ENCODE data around the gene MS4A18. TPM values are rescaled to one million over a fixed set of nuclear protein-coding genes. Genes with fewer than 3 reads are reported as not detected.

Gene MS4A18
- total and polyA plus RNA-seq, 2 donors (not counting 3 experiments of a cell fraction or from before 2014, with no cell fraction given): not detected

GRCh38 chr11:60750911-60751310 is 26.4 kb downstream of the MS4A18 start:
- ChIA-PET CTCF (no interaction called here), POLR2A (no interaction called here)
- H2AFZ ChIP-seq (ENCODE audit: low read depth, low read length): no peak overlapping the region
- intact Hi-C loops (cut with micrococcal nuclease) (no loop called here), dilution Hi-C loops (cut with MboI; ENCODE audit: extremely low pct_ligation_motif_present, low sequenced_read_pairs) (no loop called here)
- no peak overlapping the region for H3K9ac ChIP-seq (replicated peaks; ENCODE audit: extremely low read depth, insufficient read depth, low read length)
- H3K27me3 ChIP-seq (ENCODE audit: control insufficient read depth in 2 of 2, insufficient read depth in 2 of 2, low read length in 2 of 2): peaks cover 0 to 5% of the 10 kb centered on the region in 2 experiments
- no peak overlapping the region for H3K4me2 ChIP-seq (ENCODE audit: insufficient read depth, low read length)
- no peak overlapping the region for H3K4me3 ChIP-seq (replicated peaks in 1 of 3; ENCODE audit: insufficient read depth in 1 of 3, low read depth in 1 of 3, low read length in 3 of 3)
- no peaks in the 10 kb centered on the region for H3K9me3 ChIP-seq (replicated peaks; ENCODE audit: control insufficient read depth, insufficient read depth, low read length)
- no peak overlapping the region for H3K27ac ChIP-seq (ENCODE audit: insufficient read depth, low read depth, low read length)
- H3K9me1 ChIP-seq (replicated peaks; ENCODE audit: control insufficient read depth, extremely low read depth, insufficient read depth, low read length): no peaks in the 10 kb centered on the region
- no peaks in the 10 kb centered on the region for H3K36me3 ChIP-seq (ENCODE audit: control insufficient read depth in 2 of 2, extremely low read depth in 1 of 2, insufficient read depth in 2 of 2, low read length in 2 of 2)
- no peaks in the 10 kb centered on the region for H3K4me1 ChIP-seq (ENCODE audit: control insufficient read depth, extremely low read depth, insufficient read depth, low read length)
- no peaks in the 10 kb centered on the region for H4K20me1 ChIP-seq (replicated peaks; ENCODE audit: control insufficient read depth, extremely low read depth, insufficient read depth, low read length)
- BruUV-seq (replicated peaks): no TSS peak
- no peak for FAIRE-seq
- H3K79me2 ChIP-seq (ENCODE audit: control insufficient read depth, insufficient read depth, low read length): no peaks in the 10 kb centered on the region
- no peak for DNase-seq (ENCODE audit: low read depth, low spot score)
- no peak for TF ChIP-seq CTCF (IDR thresholded peaks at IDR 0.05; ENCODE audit: extremely low read depth in 1 of 2, insufficient read depth in 1 of 2, low read depth in 1 of 2, low read length in 2 of 2)
- no peak for TF ChIP-seq GATA2 (IDR thresholded peaks at IDR 0.05; ENCODE audit: insufficient read depth, insufficient read length, low read depth, low read length)
- TF ChIP-seq, protein P1, sequence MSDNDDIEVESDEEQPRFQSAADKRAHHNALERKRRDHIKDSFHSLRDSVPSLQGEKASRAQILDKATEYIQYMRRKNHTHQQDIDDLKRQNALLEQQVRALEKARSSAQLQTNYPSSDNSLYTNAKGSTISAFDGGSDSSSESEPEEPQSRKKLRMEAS (IDR thresholded peaks at IDR 0.05; ENCODE audit: insufficient read depth, insufficient read length): no peak
- no peak for TF ChIP-seq POLR2AphosphoS5 (IDR thresholded peaks at IDR 0.05; ENCODE audit: insufficient read depth, low read depth, low read length)
- no peak for TF ChIP-seq EZH2 (IDR thresholded peaks at IDR 0.05; ENCODE audit: borderline replicate concordance, low read depth, low read length, severe bottlenecking)
- TF ChIP-seq MYC (IDR thresholded peaks at IDR 0.05; ENCODE audit: low read depth, low read length): no peak
- no peak for TF ChIP-seq FOS (IDR thresholded peaks at IDR 0.05; ENCODE audit: borderline replicate concordance, insufficient read depth, low read length)
- no peak for TF ChIP-seq POLR2A (IDR thresholded peaks at IDR 0.05; ENCODE audit: low read depth, low read length)
- no peak for TF ChIP-seq JUN (IDR thresholded peaks at IDR 0.05; ENCODE audit: borderline replicate concordance, insufficient read depth, insufficient read length, low read depth)

Data from endothelial cell of umbilical vein (primary cell).